Pancreas (tissue), 10 donors: Measurements from ENCODE around the gene CALHM4. TPM values are rescaled to one million over a fixed set of nuclear protein-coding genes. Genes with fewer than 3 reads are reported as not detected.

Experiments
- ATAC-seq, 4 donors: fragments of 200-7000 bp; cut with Tn5 transposase; one replicate each; pipeline versions ENCODE4 v1.8.0 to v1.9.1; 2020; ENCODE audit warnings: mild to moderate bottlenecking in 4 of 4, moderate library complexity in 4 of 4
- DNase-seq, 6 donors: peaks; one replicate each; pipeline ENCODE4 v3.0.0-alpha.2; 2020
- FAIRE-seq: peaks from 2 replicates; lab custom pipeline; 2012; peaks lifted over from hg19 to GRCh38; lab: Jason Lieb, UNC
- H3K27ac ChIP-seq, 4 donors: fragments of 200-600 bp; sonication (generic); 1 replicate in 3 of 4; 2 replicates in 1 of 4; pipeline versions ENCODE4 v1.5.0 to v1.8.0; 2020
- H3K27me3 ChIP-seq, 4 donors: fragments of 200-600 bp; one replicate each; pipeline ENCODE4 v1.8.0; 2021
- H3K36me3 ChIP-seq, 3 donors: fragments of 200-600 bp; sonication (generic) in 1 of 3; one replicate each; pipeline versions ENCODE4 v1.5.0 to v1.8.0; 2020 to 2021
- H3K4me1 ChIP-seq, 3 donors: fragments of 200-600 bp; one replicate each; pipeline ENCODE4 v1.8.0; 2021
- H3K4me3 ChIP-seq, 4 donors: fragments of 200-600 bp; sonication (generic) in 2 of 4; one replicate each; pipeline versions ENCODE4 v1.5.0 to v1.8.0; 2020 to 2021
- H3K9me3 ChIP-seq, 4 donors: fragments of 200-600 bp; one replicate each; pipeline ENCODE4 v1.8.0; 2021
- CTCF ChIP-seq, 4 donors: fragments of 200-600 bp; sonication (generic) in 3 of 4; IDR thresholded peaks; one replicate each; pipeline versions ENCODE4 v1.5.0 to v1.8.0; 2021; ENCODE audit warnings: antibody characterized with exemption in 4 of 4
- WGBS, 2 donors: extraction: QIAGEN DNeasy Blood & Tissue Kit; methylation state at CpG; one replicate each; pipeline ENCODE4 v1.1.7; 2013; 5-methylcytosine and 5-hydroxymethylcytosine counted together
- intact Hi-C, 3 donors: fragments of 100-400 bp; cut with DNase I; formaldehyde crosslinking; loops; one replicate each; pipeline versions ENCODE4 v1.11.1 to v1.14.2; 2022
- polyA plus RNA-seq, 2 donors: library from polyadenylated mRNA; stranded (reverse); fragments of 200-250 nt; gene quantifications; one replicate each; pipeline ENCODE4 v1.2.3, GENCODE V29; 2013
- total RNA-seq, 6 donors: library from RNA; stranded (reverse); fragmentation: NEBNext Ultra II Directional in 4 of 6; extraction: Animal tissue kit (Norgen Biotek cat#: 25700) in 4 of 6; gene quantifications; one replicate each; pipeline versions ENCODE4 v1.2.1 to v1.2.4, GENCODE V29; 2021 to 2023
- donor health status: healthy with polysubstance abuse.
- donor health status: DM: no; HTN: no; CAD: no; lungs with moderate emphysema.
- donor health status: DM: no; HTN: no; CAD: no.
- donor health status: control.
- donor health status: control.
- donor health status: Bipolar disorder and iron deficiency.
- donor health status: DM: yes; HTN: yes; CAD: no.
- donor health status: DM: no; HTN: no; CAD: no.
- donor health status: DM: no; HTN: no; CAD: no.
- donor health status: DM: yes; HTN: yes; CAD: no.

CALHM4 gene
- total RNA-seq: not detected
- not detected for polyA plus RNA-seq

- TF ChIP-seq CTCF (IDR thresholded peaks at IDR 0.05): no peak
- H3K9me3 ChIP-seq: no peaks in the 10 kb centered on the region
- peaks cover 0 to 11% (median 0%) of the 10 kb centered on the region in 4 donors for H3K27me3 ChIP-seq
- FAIRE-seq: no peak
- H3K4me3 ChIP-seq: no peak within 1 kb of the TSS
- intact Hi-C loops: loop anchor here in 1 of 3 donors (10.0 kb wide), 1 partner anchor 269 kb away; no protein-coding TSS in a partner anchor
- H3K4me1 ChIP-seq: no peaks in the 10 kb centered on the region
- no peak for DNase-seq
- no peak within 1 kb of the TSS for H3K27ac ChIP-seq
- no peak for ATAC-seq
- no peaks in the 10 kb centered on the region for H3K36me3 ChIP-seq
These were observed at the start of gene CALHM4 for GRCh38 chr6:116553451-116553850. TSS of gene CALHM4 (plus strand) at chr6:116553751. CDS start at chr6:116553794, 43 bp downstream.

- Histone ChIP-seq H3K4me1 (no peaks in the 10 kb centered on the region), H3K36me3 (no peaks in the 10 kb centered on the region), H3K27me3 (no peaks in the 10 kb centered on the region), H3K27ac (no peak overlapping the region), H3K4me3 (no peak overlapping the region), H3K9me3 (no peaks in the 10 kb centered on the region)
- no peak for DNase-seq
- intact Hi-C loops: no loop called here
- 74% methylated on average over 3 of the region's 3 CpGs for WGBS, 2 donors
- no peak for ATAC-seq
- FAIRE-seq: no peak
- no peak for TF ChIP-seq CTCF (IDR thresholded peaks at IDR 0.05)
These were observed 46.2 kb upstream of the CALHM4 start for GRCh38 chr6:116507324-116507723.

GRCh38 chr6:116508527-116508926 is 45.0 kb upstream of the CALHM4 start:
- TF ChIP-seq CTCF (IDR thresholded peaks at IDR 0.05): no peak
- ATAC-seq: no peak
- no peaks in the 10 kb centered on the region for H3K4me1 ChIP-seq

GRCh38 chr6:116511424-116512110 is 42.0 kb upstream of the CALHM4 start, which contains the start of gene CALHM5:
TSS of gene CALHM5 (plus strand) at chr6:116511639. CDS start at chr6:116511697, 58 bp downstream.
- intact Hi-C loops: no loop called here
- Histone ChIP-seq H3K27me3 (no peaks in the 10 kb centered on the region), H3K9me3 (no peaks in the 10 kb centered on the region), H3K4me1 (no peaks in the 10 kb centered on the region), H3K4me3 (no peak within 1 kb of the TSS), H3K27ac (peak within 1 kb of the TSS in 2 of 4 donors; percentile 1 to 45), H3K36me3 (no peaks in the 10 kb centered on the region)
- ATAC-seq: peak in 3 of 4 donors; percentile 64 to 84 (median 80)
- WGBS, 2 donors: 45 to 49% methylated on average over 10 of the region's 10 CpGs
- peak in 1 of 6 donors; percentile 9 for DNase-seq
- FAIRE-seq: peak; percentile 56
- TF ChIP-seq CTCF (IDR thresholded peaks at IDR 0.05): peak in 2 of 4 donors; percentile 23 to 28

More at GRCh38 chr6:116508527-116508926, 45.0 kb upstream of the CALHM4 start:
- H3K9me3 ChIP-seq: no peaks in the 10 kb centered on the region
- no peak overlapping the region for H3K27ac ChIP-seq
- no peak for DNase-seq
- H3K27me3 ChIP-seq: no peaks in the 10 kb centered on the region
- intact Hi-C loops: no loop called here
- no peak overlapping the region for H3K4me3 ChIP-seq
- no peaks in the 10 kb centered on the region for H3K36me3 ChIP-seq
- FAIRE-seq: no peak

GRCh38 chr6:116512111-116512559 is 41.4 kb upstream of the CALHM4 start:
- Histone ChIP-seq H3K36me3 (no peaks in the 10 kb centered on the region), H3K4me1 (no peaks in the 10 kb centered on the region), H3K27me3 (no peaks in the 10 kb centered on the region), H3K27ac (peak overlapping the region in 2 of 4 donors; percentile 1 to 45), H3K9me3 (no peaks in the 10 kb centered on the region), H3K4me3 (no peak overlapping the region)
- intact Hi-C loops: no loop called here
- no peak for FAIRE-seq
- no peak for TF ChIP-seq CTCF (IDR thresholded peaks at IDR 0.05)
- no peak for DNase-seq
- ATAC-seq: no peak
- 62 to 73% methylated on average over 4 of the region's 4 CpGs for WGBS, 2 donors
